Adrenal gland (tissue), 12 donors: ENCODE results near the gene EXOC4. TPM values are rescaled to one million over a fixed set of nuclear protein-coding genes. Genes with fewer than 3 reads are reported as not detected.

ENCODE experiments used
- DNase-seq, 7 donors: peaks; one replicate each; pipeline ENCODE4 v3.0.0-alpha.2; 2019 to 2020
- H3K27ac ChIP-seq, 5 donors: fragments of 200-600 bp; sonication (generic) in 4 of 5; 1 replicate in 3 of 5; 2 replicates in 2 of 5; pipeline versions ENCODE4 v1.5.1 to v1.8.0; 2016 to 2020; ENCODE audit warnings: mild to moderate bottlenecking in 1 of 5
- H3K27me3 ChIP-seq: fragments of 200-600 bp; 2 replicates; pipeline ENCODE4 v1.8.0; 2021
- H3K36me3 ChIP-seq, 2 donors: fragments of 200-600 bp; replicated peaks in 1 of 2; 1 replicate in 1 of 2; 2 replicates in 1 of 2; pipeline versions ENCODE4 v1.5.1 to v1.8.0; 2018 to 2022
- H3K4me1 ChIP-seq, 2 donors: fragments of 200-600 bp; replicated peaks in 1 of 2; 1 replicate in 1 of 2; 2 replicates in 1 of 2; pipeline versions ENCODE4 v1.5.1 to v1.8.0; 2018 to 2021
- H3K4me3 ChIP-seq, 4 donors: fragments of 200-600 bp; sonication (generic) in 3 of 4; one replicate each; pipeline ENCODE4 v1.5.1; 2016 to 2018
- H3K9me3 ChIP-seq, 3 donors: fragments of 200-600 bp; sonication (generic) in 1 of 3; replicated peaks in 1 of 3; 1 replicate in 2 of 3; 2 replicates in 1 of 3; pipeline versions ENCODE4 v1.5.1 to v1.8.0; 2016 to 2021
- CTCF ChIP-seq, 6 experiments: fragments of 450-650 bp in 4 of 6; fragments of 200-600 bp in 2 of 6; sonication (generic) in 1 of 6; IDR thresholded peaks; 1 replicate in 5 of 6; 2 replicates in 1 of 6; pipeline versions ENCODE4 v1.5.1 to v1.8.0; 2016 to 2021; ENCODE audit warnings: antibody characterized with exemption in 6 of 6, mild to moderate bottlenecking in 2 of 6, moderate library complexity in 1 of 6
- POLR2A ChIP-seq, 2 donors: fragments of 450-650 bp; IDR thresholded peaks; one replicate each; pipeline ENCODE4 v1.6.1; 2017; ENCODE audit warnings: antibody characterized with exemption in 2 of 2, mild to moderate bottlenecking in 2 of 2, moderate library complexity in 1 of 2
- WGBS, 4 donors: extraction: QIAGEN DNeasy Blood & Tissue Kit in 2 of 4; methylation state at CpG; one replicate each; pipeline versions ENCODE4 v1.1.5 to v1.1.7; 2013 to 2017; 5-methylcytosine and 5-hydroxymethylcytosine counted together
- intact Hi-C, 2 donors: fragments of 100-400 bp; cut with DNase I; formaldehyde crosslinking; loops; one replicate each; pipeline versions ENCODE4 v1.14.1 to v1.15.0; 2022 to 2023
- polyA plus RNA-seq, 3 donors: library from polyadenylated mRNA; stranded (reverse); fragments of 200-250 nt in 2 of 3; fragments of 350-450 nt in 1 of 3; fragmentation: Illumina TruSeq in 1 of 3; extraction: RNeasy Lipid Tissue Mini Kit (QIAGEN cat#74804) in 1 of 3; gene quantifications; one replicate each; pipeline ENCODE4 v1.2.3, GENCODE V29; 2013 to 2014
- total RNA-seq, 9 donors: library from RNA; depleted of rRNA in 4 of 9; stranded (reverse); fragments of >200 nt in 4 of 9; fragments of 120-200 nt in 1 of 9; fragmentation: NEBNext Ultra II Directional in 1 of 9; extraction: Animal tissue kit (Norgen Biotek cat#: 25700) in 1 of 9; gene quantifications; one replicate each; pipeline versions ENCODE4 v1.1.0 to v1.2.4, GENCODE V29; 2013 to 2023
- donor health status: healthy with polysubstance abuse.
- donor health status: Bipolar disorder and iron deficiency.
- donor health status: DM: yes; HTN: yes; CAD: no.
- donor health status: DM: no; HTN: no; CAD: no.
- donor health status: DM: no; HTN: no; CAD: no.
- donor health status: DM: yes; HTN: yes; CAD: no.

EXOC4 gene
- total and polyA plus RNA-seq, 12 donors = 12.5 to 93.8 (median 67.4) TPM

GRCh38 chr7:133676805-133677370 is 424.0 kb downstream of the EXOC4 start:
- Histone ChIP-seq H3K36me3 (no peaks in the 10 kb centered on the region), H3K27me3 (no peaks in the 10 kb centered on the region), H3K4me3 (no peak overlapping the region), H3K4me1 (peaks cover 0 to 7% of the 10 kb centered on the region in 2 donors), H3K27ac (no peak overlapping the region), H3K9me3 (no peaks in the 10 kb centered on the region)
- intact Hi-C loops = no loop called here
- no peak for DNase-seq
- no peak for TF ChIP-seq POLR2A (IDR thresholded peaks at IDR 0.05)
- TF ChIP-seq CTCF (IDR thresholded peaks at IDR 0.05) = no peak
- WGBS, 4 donors = 44 to 54% (median 47%) methylated on average over 2 of the region's 2 CpGs

DNA sequence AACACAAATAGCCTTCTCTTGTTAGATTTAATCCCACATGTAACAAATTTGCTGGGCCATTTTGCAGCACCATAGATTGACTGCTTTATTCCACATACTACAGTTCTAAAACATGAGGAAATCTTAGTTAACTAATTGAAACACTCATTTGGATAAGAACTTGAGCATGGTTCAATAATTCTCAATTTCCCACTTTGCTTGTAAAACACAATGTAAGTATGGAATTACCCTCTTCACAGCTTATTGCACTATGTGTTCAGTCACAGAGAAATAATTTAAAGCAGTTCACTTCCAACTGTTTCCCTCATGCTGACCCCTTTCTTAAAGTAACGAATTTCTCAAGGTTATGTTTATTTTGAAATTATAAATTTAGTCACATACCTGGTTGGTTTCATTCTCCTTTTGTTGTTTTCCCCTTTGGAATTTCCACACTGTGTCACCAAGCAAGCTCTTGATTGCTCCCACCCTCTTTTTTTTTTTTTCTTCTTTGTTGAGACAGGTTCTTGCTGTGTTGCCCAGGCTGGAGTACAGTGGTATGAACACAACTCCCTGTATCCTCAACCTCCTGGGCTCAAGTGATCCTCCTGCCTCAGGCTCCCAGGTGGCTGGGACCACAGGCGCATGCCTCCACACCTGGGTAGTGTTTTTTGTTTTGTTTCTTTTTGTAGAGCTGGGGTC is 425.4 kb downstream of the EXOC4 start:
- Histone ChIP-seq H3K4me1 (peaks cover 0 to 7% of the 10 kb centered on the region in 2 donors), H3K36me3 (no peaks in the 10 kb centered on the region), H3K9me3 (no peaks in the 10 kb centered on the region), H3K27me3 (no peaks in the 10 kb centered on the region), H3K27ac (no peak overlapping the region), H3K4me3 (no peak overlapping the region)
- intact Hi-C loops = no loop called here
- TF ChIP-seq CTCF (IDR thresholded peaks at IDR 0.05) (no peak), POLR2A (IDR thresholded peaks at IDR 0.05) (no peak)
- WGBS, 4 donors = 81 to 92% (median 87%) methylated on average over 2 of the region's 2 CpGs
- DNase-seq = no peak

GRCh38 chr7:133679977-133680376 is 427.1 kb downstream of the EXOC4 start:
- Histone ChIP-seq H3K27ac (no peak overlapping the region), H3K4me1 (peaks cover 0 to 7% of the 10 kb centered on the region in 2 donors), H3K4me3 (no peak overlapping the region), H3K9me3 (no peaks in the 10 kb centered on the region), H3K36me3 (no peaks in the 10 kb centered on the region), H3K27me3 (no peaks in the 10 kb centered on the region)
- TF ChIP-seq POLR2A (IDR thresholded peaks at IDR 0.05) (no peak), CTCF (IDR thresholded peaks at IDR 0.05) (no peak)
- intact Hi-C loops = no loop called here
- DNase-seq = no peak

DNA sequence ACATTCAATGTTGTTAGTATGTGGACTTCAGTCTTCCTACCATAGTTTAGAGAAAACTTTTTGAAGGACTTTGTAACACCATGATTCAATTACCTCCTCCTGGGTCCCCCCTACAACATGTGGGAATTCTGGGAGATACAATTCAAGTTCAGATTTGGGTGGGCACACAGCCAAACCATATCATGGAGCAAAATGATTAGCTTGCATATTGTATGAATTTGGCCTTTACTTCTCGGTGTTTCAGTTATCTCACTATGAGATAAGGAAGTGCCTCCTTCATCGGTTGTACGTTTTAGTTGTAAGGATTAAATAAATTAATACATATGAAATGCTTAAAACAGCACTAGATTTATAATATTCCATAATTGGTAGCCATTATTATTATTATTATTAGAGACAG is 428.7 kb downstream of the EXOC4 start:
- Histone ChIP-seq H3K9me3 (no peaks in the 10 kb centered on the region), H3K27ac (no peak overlapping the region), H3K4me1 (peaks cover 0 to 7% of the 10 kb centered on the region in 2 donors), H3K36me3 (no peaks in the 10 kb centered on the region), H3K27me3 (no peaks in the 10 kb centered on the region), H3K4me3 (no peak overlapping the region)
- WGBS, 4 donors = 90 to 93% (median 92%) methylated on average over 3 of the region's 3 CpGs
- no peak for DNase-seq
- TF ChIP-seq CTCF (IDR thresholded peaks at IDR 0.05) (no peak), POLR2A (IDR thresholded peaks at IDR 0.05) (no peak)
- intact Hi-C loops = no loop called here
